ENCODE results near the gene PRKCE.

GRCh38 chr2:45606796-45607195, 44.7 kb upstream of the PRKCE start:
- TF ChIP-seq CTCF (IDR thresholded peaks at IDR 0.05; ENCODE audit: poor library complexity): no peak
- no peak for TF ChIP-seq EZH2 (IDR thresholded peaks at IDR 0.05; ENCODE audit: borderline replicate concordance)
